HUDEP-2 (cell line): Measurements from ENCODE around the gene METTL25B.

Source experiments
- DNase-seq, 76 experiments: peaks; one replicate each; lab custom pipeline; 2025; ENCODE audit not compliant: unreplicated experiment in 76 of 76; lab: John Stamatoyannopoulos, UW

METTL25B gene

DNA sequence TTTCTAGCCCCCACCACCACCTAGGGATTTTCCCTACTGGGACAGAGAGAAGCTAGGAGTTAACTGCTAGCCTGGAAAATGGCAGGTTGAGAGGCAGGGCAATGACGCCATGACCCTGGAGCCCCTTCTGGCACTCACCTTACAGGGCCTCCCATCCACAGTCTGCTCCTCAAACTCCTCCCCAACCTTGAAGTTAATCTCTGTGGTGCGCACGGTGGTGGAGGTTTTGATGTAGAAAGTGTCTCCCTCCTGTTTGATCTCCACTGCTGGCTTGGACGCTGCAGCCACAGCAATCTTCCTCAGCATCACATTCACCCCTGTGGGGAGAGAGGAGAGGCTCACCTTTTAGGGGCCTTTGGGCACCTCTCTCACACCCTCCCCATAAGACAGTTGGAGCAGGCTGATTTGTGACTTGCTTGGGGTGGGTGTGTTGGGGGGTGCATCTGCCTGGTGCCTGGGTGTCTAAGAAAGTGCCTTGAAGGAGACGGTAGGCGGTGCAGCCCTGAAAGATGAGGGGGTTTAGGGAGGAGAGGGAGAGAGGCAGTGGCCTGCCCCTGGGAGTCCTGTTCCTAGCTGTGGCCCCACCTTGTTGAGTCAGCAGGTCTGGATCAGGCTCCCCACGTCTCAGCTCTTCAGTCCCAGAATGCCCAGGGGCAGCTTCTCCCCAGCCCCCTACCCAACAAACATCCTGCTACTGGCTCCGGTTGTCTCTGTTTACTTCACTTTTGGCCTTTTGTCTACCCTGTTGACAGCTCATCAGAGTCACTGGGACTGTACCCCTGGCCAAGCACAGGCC is 27.3 kb upstream of the METTL25B start:
- DNase-seq: no peak

DNA sequence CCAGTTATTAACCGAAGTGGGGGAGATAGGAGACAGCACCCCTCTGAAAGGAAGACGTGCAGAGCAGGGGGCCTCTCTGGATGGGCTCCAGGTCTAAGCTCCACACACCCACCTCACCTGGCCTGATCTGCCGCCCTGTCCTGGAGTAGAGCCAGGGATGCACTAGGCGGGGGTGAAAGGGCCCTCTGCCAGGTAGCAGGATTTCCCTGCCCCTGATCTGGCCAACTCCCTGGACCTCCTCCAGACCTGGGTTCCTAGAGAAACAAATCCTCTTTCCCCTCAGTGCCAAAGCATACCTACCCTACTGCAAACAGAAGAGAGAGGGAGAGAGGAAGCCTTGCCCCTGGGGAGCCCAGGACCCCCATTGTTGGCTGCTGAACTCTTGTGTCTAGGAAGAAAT is 24.9 kb upstream of the METTL25B start:
- DNase-seq: no peak

DNA sequence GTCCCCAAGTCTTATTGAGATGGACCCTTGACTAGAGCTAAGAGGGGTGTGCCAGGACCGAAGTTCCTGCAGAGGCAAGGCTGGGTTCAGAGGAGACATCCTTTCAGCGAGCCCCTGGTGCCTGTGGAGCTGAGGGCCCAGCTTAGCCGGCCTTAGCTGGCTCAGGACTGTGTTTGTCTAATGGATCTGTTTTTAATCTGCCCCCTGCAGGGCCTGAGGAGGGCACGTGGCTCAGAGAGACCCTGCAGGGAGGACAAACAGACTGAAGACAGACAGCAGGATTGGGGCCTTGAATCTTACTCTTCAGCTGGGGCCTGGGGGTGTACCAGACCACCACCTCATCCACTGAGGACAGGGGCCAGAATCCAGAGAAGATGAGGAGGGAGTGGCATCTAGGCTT is 24.5 kb upstream of the METTL25B start:
- DNase-seq: no peak

DNA sequence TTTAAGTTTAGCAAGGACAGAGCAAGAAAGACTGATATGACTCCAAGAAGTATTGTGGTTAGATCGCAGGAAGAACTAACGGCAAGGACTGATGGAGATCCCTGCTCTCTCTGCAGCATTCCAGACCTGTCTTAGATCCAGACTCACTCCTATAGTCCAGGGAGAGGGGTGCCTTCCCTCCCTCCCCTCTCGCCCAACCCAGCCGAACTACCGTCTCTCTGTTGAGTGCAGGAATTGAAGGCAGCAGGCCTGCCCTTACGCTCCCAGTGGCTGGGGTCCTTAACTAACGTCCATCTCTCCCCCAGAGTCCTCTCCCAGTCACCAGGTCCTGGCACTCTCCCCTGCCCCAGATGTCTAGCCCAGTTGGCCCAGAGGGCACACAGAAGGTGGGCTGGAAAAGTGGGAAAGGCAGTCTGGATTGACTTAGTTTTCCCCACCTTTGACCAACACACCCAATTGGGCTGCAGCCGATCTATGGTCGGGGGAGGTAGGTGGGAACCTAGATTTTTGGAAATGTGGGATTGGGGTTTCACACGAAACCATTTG is 24.0 kb upstream of the METTL25B start:
- no peak for DNase-seq

DNA sequence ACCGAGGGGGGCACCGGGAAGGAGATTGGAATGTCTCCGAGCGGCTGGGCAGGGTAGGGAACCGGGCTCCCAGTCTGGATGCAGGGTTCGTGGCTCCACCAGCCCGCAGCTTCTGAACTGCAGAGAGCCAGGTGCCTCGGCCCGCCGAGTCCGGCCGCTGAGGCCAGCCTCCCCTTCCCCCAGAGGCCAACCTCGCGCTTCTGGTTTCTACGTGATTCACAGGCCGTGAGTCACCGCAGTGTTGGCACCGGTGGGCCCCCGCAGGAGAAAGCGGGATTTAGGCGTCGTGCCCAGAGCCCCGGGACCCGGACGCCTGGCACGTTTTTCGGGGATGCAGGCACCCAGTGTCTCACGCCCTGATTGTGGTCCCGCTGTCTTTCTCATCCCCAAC is 23.3 kb upstream of the METTL25B start:
- DNase-seq: no peak

DNA sequence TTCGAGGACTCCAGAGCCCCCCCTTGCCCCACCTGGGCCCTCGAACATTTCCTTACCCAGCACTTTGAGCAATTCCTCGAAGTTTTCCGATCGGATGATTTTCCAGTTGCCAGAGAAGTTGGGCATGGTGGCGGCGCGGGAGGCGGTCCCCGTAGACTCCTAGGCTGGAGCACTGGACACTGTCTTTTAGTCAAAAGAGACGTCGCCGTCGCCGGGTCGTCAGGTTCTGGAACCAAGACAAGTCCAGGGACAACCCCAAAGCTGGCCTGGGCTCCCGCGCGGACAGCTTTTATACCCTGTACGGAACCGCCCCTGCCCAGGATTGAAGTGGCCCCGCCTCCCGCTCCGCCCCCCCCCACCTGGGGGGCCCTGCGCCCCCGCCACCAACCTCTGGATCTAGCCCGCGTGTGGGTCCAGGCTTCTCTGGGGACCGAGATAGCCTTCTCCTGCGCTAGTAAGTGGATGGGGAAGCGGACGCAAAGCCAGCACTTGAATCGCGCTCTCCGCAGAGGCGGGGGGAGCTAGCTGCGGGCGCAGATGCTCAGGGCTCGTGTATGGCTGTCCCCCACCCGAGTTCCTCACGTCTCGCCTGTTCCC is 22.9 kb upstream of the METTL25B start, which contains the start of gene CRABP2:
TSS of gene CRABP2 (minus strand) at position 263 of the 597 bp plus-strand sequence. CDS start at position 126, 137 bp downstream.
- DNase-seq: no peak

DNA sequence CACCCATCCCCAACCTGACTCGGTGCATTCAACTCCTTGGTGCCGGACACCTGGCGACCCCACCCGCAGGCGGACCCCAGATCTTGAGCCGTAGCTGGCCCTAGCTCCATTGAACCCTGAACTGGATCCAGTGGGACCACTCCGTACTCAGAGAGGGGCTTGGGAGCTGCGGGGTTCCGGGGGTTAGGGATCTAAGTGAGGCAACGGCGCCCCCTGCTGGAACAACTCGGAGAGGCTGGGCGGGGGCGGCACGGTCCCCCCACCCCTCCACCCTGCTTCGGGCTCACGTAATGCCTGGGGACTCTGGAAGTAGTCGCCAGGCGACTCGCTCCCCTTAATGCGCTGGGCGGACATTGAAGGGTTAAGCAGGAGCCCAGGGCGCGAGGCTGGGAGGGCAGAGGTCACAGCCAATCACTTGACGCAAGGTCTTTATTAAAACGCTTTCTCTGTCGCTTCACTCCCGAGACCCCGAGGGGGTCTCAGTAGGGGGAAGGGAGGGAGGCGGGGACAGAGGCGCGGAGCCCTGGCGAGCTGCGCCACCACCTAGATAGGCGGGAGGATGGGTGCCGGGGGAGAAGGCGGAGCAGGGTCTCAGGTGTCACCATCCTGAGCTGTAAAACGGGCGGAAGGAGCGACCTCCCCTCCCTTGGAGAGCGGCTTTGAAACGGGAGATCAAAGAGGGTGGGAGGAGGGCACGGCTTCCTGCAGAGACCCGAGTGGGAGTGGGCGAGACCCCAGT is 22.2 kb upstream of the METTL25B start:
- peak in 20 of 76 experiments; percentile 7 to 36 (median 16) for DNase-seq

DNA sequence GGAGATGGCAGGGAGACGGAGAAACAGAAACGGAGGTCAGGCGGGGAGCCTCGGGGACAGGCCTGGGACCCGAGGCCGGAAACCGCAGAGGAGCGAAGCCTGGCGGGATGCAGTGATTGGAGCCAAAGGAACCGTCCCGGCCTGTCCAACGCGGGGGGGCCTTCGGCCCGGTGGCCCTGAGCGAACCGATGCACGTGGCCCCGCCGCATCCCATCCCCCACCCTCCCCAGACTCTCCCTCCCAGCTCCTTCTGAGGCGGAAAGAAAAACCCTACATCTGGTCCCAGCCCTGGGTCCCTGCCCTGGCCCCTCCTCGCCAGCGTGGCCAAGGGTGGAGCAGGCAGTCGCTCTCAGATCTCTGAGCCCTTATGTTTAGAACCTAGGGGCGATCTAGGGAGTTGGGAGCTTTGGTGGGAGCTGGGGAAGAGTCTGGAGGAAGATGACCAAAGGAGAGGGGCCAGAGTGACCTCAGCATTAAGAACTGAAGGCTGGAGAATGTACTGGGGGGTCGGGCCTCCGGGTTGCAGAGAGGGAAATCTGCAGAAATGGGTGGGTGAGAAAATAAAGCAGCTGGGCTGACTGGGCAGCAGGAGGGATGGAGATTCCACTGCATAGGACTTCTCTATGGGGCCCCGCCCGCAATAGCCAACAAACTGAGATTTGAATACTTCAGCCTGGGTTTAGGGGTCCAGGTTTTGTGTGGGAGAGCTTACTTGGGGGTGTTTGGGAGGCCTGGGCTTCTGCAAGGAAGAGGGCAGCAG is 21.4 kb upstream of the METTL25B start:
- DNase-seq: no peak

DNA sequence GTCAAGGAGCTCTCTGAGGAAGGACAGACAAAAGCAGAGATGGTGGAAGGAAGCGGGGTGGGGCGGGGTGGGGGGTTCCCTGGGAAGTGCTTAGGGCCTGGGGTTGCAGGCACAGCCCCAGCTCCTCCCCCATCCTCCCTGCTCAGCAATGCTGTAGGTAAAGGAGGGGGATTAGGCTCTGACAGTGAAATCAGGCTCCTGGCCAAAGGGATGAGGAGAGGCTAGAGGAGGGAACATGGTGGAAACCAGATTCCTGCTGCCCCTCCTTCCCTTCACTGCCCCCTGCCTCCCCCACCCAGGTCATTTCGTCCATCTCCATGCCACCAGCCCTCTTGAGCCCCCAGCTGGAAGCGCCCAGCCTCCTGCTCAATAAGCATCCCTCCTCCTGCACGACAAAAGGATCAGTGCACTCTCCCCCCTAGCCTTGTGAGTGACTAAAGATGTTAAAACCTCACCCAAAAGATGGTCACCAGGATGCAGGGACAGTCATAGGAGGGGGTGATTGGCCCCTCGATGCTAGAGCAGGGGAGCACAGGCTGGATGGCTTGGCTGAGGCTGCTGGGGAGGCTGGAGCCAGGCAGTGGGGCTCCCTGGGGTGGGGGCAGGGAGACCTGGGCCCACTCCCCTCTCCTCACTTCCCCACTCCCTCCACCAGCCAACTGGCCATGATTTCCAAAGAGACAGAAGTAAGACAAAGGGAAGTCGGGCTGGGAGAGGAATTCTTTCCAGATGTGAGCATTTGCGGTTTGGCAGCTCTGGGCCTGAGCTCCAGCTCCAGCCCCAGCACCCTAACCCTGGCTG is 20.7 kb upstream of the METTL25B start:
- DNase-seq: no peak

DNA sequence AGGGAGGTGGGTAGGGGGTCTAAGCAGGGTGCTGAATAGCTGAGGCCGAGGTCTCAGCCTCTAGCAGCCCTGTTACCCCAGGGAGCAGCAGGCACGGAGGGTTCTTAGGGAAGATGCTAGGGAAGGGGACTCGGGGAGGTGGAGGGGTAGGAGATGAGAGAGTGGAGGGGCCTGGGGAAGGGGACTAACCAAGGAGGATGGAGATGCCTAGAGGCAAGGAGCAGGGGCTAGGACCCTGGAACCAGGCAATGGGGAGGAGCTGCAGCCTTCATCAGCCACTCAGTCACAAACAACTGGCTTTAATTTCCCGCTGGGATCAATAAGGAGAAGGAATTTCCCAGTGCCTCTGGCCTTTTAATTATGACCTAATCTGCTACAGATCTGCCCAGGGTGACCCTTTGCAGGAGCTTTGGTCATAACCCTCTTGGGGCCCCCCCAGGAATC is 20.0 kb upstream of the METTL25B start:
- DNase-seq: no peak

DNA sequence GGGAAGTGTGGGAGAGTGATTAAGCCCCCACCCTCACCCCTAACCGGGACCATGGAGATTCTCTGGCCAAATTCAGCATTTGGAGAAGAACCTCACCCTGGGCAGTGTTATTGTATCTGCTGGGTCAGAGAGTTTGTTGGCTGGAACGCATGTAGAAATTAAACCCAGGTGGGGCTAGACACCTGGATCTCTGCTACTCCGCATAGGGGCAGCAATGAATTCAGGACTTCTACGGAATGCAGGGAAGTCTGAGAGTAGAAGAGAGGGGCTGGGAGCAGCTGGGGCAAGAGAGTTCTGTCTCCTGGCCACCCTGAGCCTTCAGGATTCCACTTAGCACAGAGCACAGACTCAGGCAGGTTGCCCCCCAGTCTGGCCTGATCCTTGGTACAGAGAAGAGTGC is 19.2 kb upstream of the METTL25B start:
- no peak for DNase-seq

DNA sequence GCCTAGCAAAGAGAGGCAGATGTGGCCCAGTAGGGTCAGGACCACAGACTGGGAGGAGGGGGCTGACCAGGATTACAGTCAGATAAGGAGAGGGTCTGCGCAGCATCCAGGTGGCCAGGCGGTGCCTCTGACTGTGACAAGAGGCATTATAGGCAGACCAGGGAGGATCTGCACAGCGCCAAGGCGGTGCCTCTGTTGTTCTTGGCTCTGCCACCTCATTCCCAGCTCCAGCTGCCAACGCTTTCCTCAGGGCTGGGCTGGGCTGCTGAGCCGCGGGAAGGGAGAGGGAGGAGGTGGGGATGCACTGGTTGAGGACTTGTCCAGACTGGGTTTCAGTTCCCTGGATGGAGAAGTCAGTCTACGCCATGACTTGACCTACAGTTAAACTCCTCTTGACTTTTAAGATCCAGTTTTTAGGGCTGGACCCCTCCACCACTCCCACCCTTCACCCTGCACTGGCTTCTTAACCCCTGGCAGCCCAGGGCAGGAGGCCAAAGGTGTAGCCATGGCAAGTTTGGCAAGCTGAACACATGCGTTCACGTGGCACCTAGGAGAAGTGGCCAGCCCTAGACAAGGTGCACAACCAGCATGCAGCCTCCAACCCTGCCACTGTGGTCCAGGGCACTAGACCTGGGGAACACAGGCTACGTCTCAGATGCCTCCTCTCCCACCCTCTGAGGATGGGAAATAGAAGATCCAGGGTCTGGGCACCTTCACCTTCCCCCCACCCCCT is 18.3 kb upstream of the METTL25B start:
- DNase-seq: no peak

DNA sequence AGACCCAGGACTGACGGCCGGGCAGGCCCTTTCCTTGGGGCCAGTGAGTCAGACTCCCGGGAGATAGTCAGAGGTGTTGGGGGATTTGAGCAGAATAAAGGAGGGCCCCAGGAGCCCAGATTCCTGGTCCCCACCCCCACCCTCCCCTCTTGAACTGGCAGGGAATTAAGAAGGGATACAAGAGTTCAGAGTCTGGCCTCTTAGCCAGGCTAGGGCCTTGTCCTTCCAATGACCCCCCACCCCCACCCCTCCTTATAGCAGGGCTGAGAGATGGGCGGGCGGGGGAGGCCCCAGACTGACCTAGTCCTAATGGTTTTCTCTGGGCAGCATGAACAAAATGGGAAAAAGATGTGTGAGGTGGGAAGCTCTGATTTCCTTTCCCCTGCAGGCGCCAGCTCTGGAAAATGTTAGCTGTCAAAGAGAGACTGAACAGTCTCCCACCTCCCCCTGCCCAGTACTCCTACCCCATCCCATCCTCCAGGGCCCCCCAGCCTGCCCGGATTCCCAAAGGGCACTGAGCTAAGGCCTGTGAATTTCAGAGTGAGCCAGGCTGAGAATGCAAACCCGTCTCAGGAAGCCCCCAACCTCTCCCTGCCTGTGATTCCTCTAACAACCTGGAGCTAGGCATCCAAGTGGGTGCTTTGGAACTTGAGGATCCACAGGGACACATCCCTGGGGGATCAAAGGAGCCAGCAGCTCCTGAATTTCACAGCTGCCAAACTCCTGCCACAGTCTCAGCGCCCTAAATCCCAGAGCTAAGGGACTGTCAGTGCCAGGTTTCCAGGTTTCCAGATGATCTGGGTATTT is 17.1 kb upstream of the METTL25B start:
- no peak for DNase-seq

DNA sequence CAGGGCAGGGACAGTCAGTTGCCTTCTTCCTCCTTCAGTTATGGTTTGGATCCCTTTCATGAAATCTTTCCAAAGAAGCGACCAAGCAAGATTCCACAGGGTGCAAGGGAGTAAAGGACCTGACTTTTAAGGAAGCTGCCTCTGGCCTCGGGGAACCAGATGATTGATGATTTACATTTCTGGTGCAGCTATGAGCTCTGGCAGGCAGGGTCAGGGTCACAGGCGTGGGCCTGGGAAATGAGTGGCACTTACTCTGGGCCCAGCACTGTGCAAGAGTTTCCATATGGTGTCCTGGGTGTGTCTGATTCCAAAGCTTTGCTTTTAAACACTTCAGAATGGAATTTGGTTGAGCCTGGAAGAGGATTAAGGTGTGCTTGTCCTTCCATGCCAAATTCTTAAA is 15.6 kb upstream of the METTL25B start:
- no peak for DNase-seq

DNA sequence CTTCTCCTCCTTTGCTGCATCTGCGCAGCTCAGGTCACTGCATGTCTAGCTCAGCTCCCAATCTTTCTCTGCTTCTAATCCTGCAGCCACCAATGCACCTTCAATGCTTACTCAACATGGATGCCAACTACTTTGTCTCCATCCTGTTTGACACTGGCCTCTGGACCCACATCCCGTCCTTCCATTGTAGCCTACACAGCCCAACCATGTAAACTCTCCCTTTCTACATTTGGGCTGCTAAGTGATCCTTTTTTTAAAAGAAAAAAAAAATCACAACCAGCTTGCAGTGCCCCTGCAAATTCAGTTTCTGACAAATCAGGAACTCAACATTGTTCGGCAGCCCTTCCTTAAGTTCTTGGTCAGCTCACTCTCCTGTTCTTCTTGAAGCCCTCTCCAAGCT is 13.4 kb upstream of the METTL25B start:
- DNase-seq: no peak

DNA sequence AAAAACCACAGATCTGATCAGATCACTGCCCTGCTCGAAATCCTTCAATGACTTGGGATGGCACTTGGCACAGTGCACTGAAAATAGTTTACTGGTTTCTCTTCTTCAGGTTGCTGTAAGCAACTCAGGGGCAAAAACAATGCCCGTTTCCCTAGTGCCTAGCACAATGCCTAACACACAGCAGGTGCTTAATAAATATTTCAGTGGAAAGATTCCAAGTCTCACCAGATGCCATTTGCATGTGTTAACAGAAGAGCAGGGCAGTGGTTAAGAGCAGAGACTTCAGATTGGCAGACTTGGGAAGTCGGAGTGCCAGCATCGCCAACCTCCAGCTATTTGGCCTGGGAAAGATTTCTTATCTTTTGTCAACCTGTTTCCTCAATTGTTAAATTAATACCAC is 10.9 kb upstream of the METTL25B start:
- DNase-seq: no peak

DNA sequence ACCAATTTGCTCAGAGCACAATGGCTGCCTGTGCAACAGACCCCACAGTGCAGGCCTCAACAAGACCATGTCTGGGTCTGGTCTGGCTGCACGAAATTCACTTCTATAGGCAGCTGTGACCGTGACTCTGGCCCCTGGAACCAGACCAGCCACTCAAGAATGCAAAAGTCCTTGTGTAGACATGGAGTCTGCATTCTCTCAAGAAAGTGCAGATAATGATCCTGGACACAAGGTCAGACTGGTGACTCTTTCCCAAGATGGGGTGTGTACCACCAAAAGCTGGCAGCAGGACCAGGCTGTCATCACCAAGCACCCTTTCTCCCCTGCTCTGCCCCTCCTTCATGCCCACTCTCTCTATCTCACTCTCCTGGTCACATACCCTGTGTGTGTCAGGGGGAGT is 7.1 kb upstream of the METTL25B start:
- no peak for DNase-seq

DNA sequence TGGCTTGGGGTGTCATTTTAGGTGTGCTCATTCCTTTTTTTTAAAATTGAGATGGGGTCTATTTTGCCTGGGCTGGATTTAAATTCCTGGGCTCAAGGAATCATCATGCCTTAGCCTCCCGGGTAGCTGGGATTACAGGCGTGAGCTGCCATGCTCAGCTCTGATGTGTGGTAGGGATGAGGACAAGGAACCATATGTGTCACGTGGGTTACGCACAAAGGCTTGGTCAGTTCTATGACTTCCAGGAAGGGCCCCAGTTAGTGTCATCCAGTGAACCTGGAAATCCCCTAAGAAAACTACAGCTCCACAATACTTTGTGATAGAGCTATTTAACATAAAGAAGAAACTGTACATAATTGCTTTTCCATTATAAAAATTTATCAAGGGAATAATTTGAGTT is 6.7 kb upstream of the METTL25B start:
- no peak for DNase-seq
